ENCODE results near the gene CRYAA. TPM values are rescaled to one million over a fixed set of nuclear protein-coding genes. Genes with fewer than 3 reads are reported as not detected.

Gene CRYAA
- total and polyA plus RNA-seq, 2 of the 8 experiments (the other 6 are each of a cell fraction or from before 2014, with no cell fraction given) = not detected

GRCh38 chr21:43189936-43190335, 21.1 kb downstream of the CRYAA start (continued):
- TF ChIP-seq SIRT6 (IDR thresholded peaks at IDR 0.05; ENCODE audit: low read length) (no peak), CHD2 (IDR thresholded peaks at IDR 0.05; ENCODE audit: low read length) (no peak), RBBP5 (IDR thresholded peaks at IDR 0.05; ENCODE audit: borderline replicate concordance, low read depth, low read length) (no peak)
